Heart left ventricle (tissue), 16 donors: Measurements from ENCODE around the gene FAM131C. TPM values are rescaled to one million over a fixed set of nuclear protein-coding genes. Genes with fewer than 3 reads are reported as not detected.

Source experiments
- ATAC-seq, 4 donors: fragments of 200-7000 bp; cut with Tn5 transposase; one replicate each; pipeline ENCODE4 v1.9.1; 2020 to 2022; ENCODE audit warnings: moderate library complexity in 4 of 4, mild to moderate bottlenecking in 3 of 4, moderate number of reproducible peaks in 1 of 4
- DNase-seq, 5 donors: peaks; one replicate each; pipeline ENCODE4 v3.0.0-alpha.2; 2020
- H3K27ac ChIP-seq, 12 donors: fragments of 200-600 bp; sonication (generic) in 4 of 12; one replicate each; pipeline versions ENCODE4 v1.5.0 to v1.8.0; 2016 to 2022; ENCODE audit warnings: mild to moderate bottlenecking in 2 of 12
- H3K27me3 ChIP-seq, 9 donors: fragments of 200-600 bp; sonication (generic) in 2 of 9; one replicate each; pipeline versions ENCODE4 v1.5.1 to v1.8.0; 2016 to 2022; ENCODE audit warnings: mild to moderate bottlenecking in 3 of 9
- H3K36me3 ChIP-seq, 9 donors: fragments of 200-600 bp; sonication (generic) in 2 of 9; one replicate each; pipeline versions ENCODE4 v1.5.0 to v1.8.0; 2018 to 2022; ENCODE audit warnings: mild to moderate bottlenecking in 2 of 9
- H3K4me1 ChIP-seq, 12 donors: fragments of 200-600 bp; sonication (generic) in 4 of 12; one replicate each; pipeline versions ENCODE4 v1.5.0 to v1.8.0; 2016 to 2022; ENCODE audit warnings: mild to moderate bottlenecking in 3 of 12
- H3K4me3 ChIP-seq, 12 donors: fragments of 200-600 bp; sonication (generic) in 4 of 12; one replicate each; pipeline versions ENCODE4 v1.5.0 to v1.8.0; 2017 to 2022; ENCODE audit warnings: mild to moderate bottlenecking in 9 of 12, moderate library complexity in 4 of 12
- H3K9me3 ChIP-seq, 12 donors: fragments of 200-600 bp; sonication (generic) in 4 of 12; one replicate each; pipeline versions ENCODE4 v1.5.0 to v1.8.0; 2016 to 2022; ENCODE audit warnings: mild to moderate bottlenecking in 1 of 12
- CTCF ChIP-seq, 12 donors: fragments of 200-600 bp; sonication (generic) in 4 of 12; IDR thresholded peaks; one replicate each; pipeline versions ENCODE4 v1.5.0 to v1.8.0; 2018 to 2022; ENCODE audit warnings: antibody characterized with exemption in 12 of 12, mild to moderate bottlenecking in 5 of 12
- POLR2A ChIP-seq, 2 donors: fragments of 450-650 bp; IDR thresholded peaks; one replicate each; pipeline ENCODE4 v1.6.1; 2017; ENCODE audit warnings: antibody characterized with exemption in 2 of 2, mild to moderate bottlenecking in 2 of 2, moderate library complexity in 2 of 2
- WGBS, 4 donors: extraction: QIAGEN DNeasy Blood & Tissue Kit in 2 of 4; methylation state at CpG; one replicate each; pipeline versions ENCODE4 v1.1.5 to v1.1.7; 2013 to 2018; 5-methylcytosine and 5-hydroxymethylcytosine counted together
- intact Hi-C, 10 donors: fragments of 100-400 bp; cut with DNase I; formaldehyde crosslinking; loops; one replicate each; pipeline versions ENCODE4 v1.11.1 to v1.14.2; 2022
- polyA plus RNA-seq, 2 donors: library from polyadenylated mRNA; stranded (reverse); fragments of 200-250 nt; gene quantifications; one replicate each; pipeline ENCODE4 v1.2.3, GENCODE V29; 2013
- total RNA-seq, 9 donors: library from RNA; depleted of rRNA in 2 of 9; stranded (reverse); fragments of >200 nt in 2 of 9; fragmentation: NEBNext Ultra II Directional in 3 of 9; extraction: Animal tissue kit (Norgen Biotek cat#: 25700) in 3 of 9; gene quantifications; one replicate each; pipeline versions ENCODE4 v1.1.0 to v1.2.4, GENCODE V29; 2016 to 2023
- donor health status: ischemic (EF 13 %, LVEDD 7.1; RV severe dilation, severe dysfunction).
- donor health status: healthy with polysubstance abuse.
- donor health status: DM: no; HTN: yes; CAD: no.
- donor health status: DM: no; HTN: no; CAD: no.
- donor health status: ischemic (EF 25% LVEDD 6.9; RV normal size, moderate dysfunction).
- donor health status: ischemic (EF 25% LVEDD 5.7; RV mildly dilated, moderate dysfunction).
- donor health status: healthy.
- donor health status: DM: yes; HTN: yes; CAD: no.
- donor health status: ischemic (EF 35%, LVEDD 5.7; RV mildly dilated, moderate dysfunction).
- donor health status: nonischemic (EF 11% LVEDD 7.7; RV severe dilation, severe dysfunction).
- donor health status: DM: yes; HTN: yes; CAD: no.
- donor health status: PGD.
- donor health status: ischemic (EF 29% LVEDD 5.4; RV normal size, mild dysfunction).
- donor health status: nonischemic (EF 23%, LVEDD 6.1; RV moderate dilation, normal function).

FAM131C gene
- total and polyA plus RNA-seq, 11 donors: 1.1 to 17.8 (median 3.4) TPM

GRCh38 chr1:16020325-16020724 is 53.1 kb downstream of the FAM131C start:
- Histone ChIP-seq H3K4me3 (no peak overlapping the region), H3K36me3 (peaks cover 0 to 6% (median 0%) of the 10 kb centered on the region in 9 donors), H3K27me3 (no peaks in the 10 kb centered on the region), H3K27ac (peak overlapping the region; percentile 65 to 99 (median 97)), H3K9me3 (no peaks in the 10 kb centered on the region), H3K4me1 (peaks cover 0 to 45% (median 18%) of the 10 kb centered on the region in 12 donors)
- TF ChIP-seq POLR2A (IDR thresholded peaks at IDR 0.05): no peak
- TF ChIP-seq CTCF (IDR thresholded peaks at IDR 0.05): no peak
- DNase-seq (peak in 3 of 5 donors; percentile 46 to 69 (median 69)), ATAC-seq (peak in 3 of 4 donors; percentile 2 to 9 (median 4))
- intact Hi-C loops: no loop called here
- WGBS, 4 donors: 40 to 66% (median 56%) methylated on average over 6 of the region's 6 CpGs

GRCh38 chr1:16019644-16020277 is 53.7 kb downstream of the FAM131C start:
- Histone ChIP-seq H3K27me3 (no peaks in the 10 kb centered on the region), H3K36me3 (peaks cover 0 to 10% (median 0%) of the 10 kb centered on the region in 9 donors), H3K27ac (peak overlapping the region; percentile 88 to 99 (median 97)), H3K9me3 (no peaks in the 10 kb centered on the region), H3K4me3 (peak overlapping the region in 1 of 12 donors; percentile 68), H3K4me1 (peaks cover 0 to 51% (median 19%) of the 10 kb centered on the region in 12 donors)
- peak; percentile 80 to 92 (median 84) for DNase-seq
- intact Hi-C loops: no loop called here
- TF ChIP-seq POLR2A (IDR thresholded peaks at IDR 0.05): no peak
- no peak for TF ChIP-seq CTCF (IDR thresholded peaks at IDR 0.05)
- 50 to 55% (median 51%) methylated on average over 8 to 9 of the region's 9 CpGs for WGBS, 4 donors
- ATAC-seq: peak in 2 of 4 donors; percentile 39 to 59

GRCh38 chr1:16018749-16019643 is 54.5 kb downstream of the FAM131C start:
- intact Hi-C loops: no loop called here
- peak; percentile 1 to 48 (median 17) for ATAC-seq
- peak overlapping the region; percentile 88 to 99 (median 97) for H3K27ac ChIP-seq
- H3K4me3 ChIP-seq: peak overlapping the region; percentile 0 to 81 (median 66)
- H3K36me3 ChIP-seq: peaks cover 0 to 10% (median 0%) of the 10 kb centered on the region in 9 donors
- no peaks in the 10 kb centered on the region for H3K27me3 ChIP-seq
- H3K4me1 ChIP-seq: peaks cover 0 to 59% (median 24%) of the 10 kb centered on the region in 12 donors
- TF ChIP-seq POLR2A (IDR thresholded peaks at IDR 0.05) (peak in 1 of 2 donors; percentile 18), CTCF (IDR thresholded peaks at IDR 0.05) (no peak)
- no peaks in the 10 kb centered on the region for H3K9me3 ChIP-seq
- 45 to 69% (median 56%) methylated on average over 11 to 23 of the region's 23 CpGs for WGBS, 4 donors
- peak in 2 of 5 donors; percentile 56 to 61 for DNase-seq

- Histone ChIP-seq H3K4me1 (peaks cover 0 to 65% (median 29%) of the 10 kb centered on the region in 12 donors), H3K36me3 (peaks cover 0 to 10% (median 0%) of the 10 kb centered on the region in 9 donors), H3K27me3 (peaks cover 0 to 2% (median 0%) of the 10 kb centered on the region in 9 donors), H3K9me3 (no peaks in the 10 kb centered on the region), H3K27ac (peak overlapping the region; percentile 88 to 99 (median 97)), H3K4me3 (peak overlapping the region in 11 of 12 donors; percentile 13 to 81 (median 66))
- intact Hi-C loops: no loop called here
- no peak for TF ChIP-seq POLR2A (IDR thresholded peaks at IDR 0.05)
- TF ChIP-seq CTCF (IDR thresholded peaks at IDR 0.05): no peak
- 18 to 32% (median 28%) methylated on average over 4 of the region's 4 CpGs for WGBS, 4 donors
- peak; percentile 0 to 6 (median 2) for ATAC-seq
- DNase-seq: peak in 2 of 5 donors; percentile 57 to 64
These were observed 55.1 kb downstream of the FAM131C start for GRCh38 chr1:16018308-16018707.
